ENCODE data around the gene RTBDN.
A peak's percentile ranks its signal among the peaks of the same experiment; 100 is the strongest.

The RTBDN gene

GRCh38 chr19:12843328-12843727 lies 8.9 kb upstream of the RTBDN start:
- POLR2A ChIA-PET = no interaction called here
- H3K4me3 ChIP-seq (ENCODE audit: low read depth, low read length) = no peak overlapping the region
- DNase-seq (ENCODE audit: low read depth, low spot score) = no peak
- TF ChIP-seq CTCF (IDR thresholded peaks at IDR 0.05; ENCODE audit: insufficient read depth, low read length, missing control alignments) = no peak
- CTCF ChIA-PET = interaction anchor here (1.5 to 10.5 kb wide), 2 partner anchors 15 to 81 kb away, joined by 3 to 425 read pairs; no protein-coding TSS in a partner anchor

- CTCF ChIA-PET = interaction anchor here (1.0 to 1.7 kb wide), 2 partner anchors 77 to 82 kb away, joined by 4 read pairs; no protein-coding TSS in a partner anchor
- no peak overlapping the region for H3K4me3 ChIP-seq (ENCODE audit: low read depth, low read length)
- no peak for TF ChIP-seq CTCF (IDR thresholded peaks at IDR 0.05; ENCODE audit: insufficient read depth, low read length, missing control alignments)
- no peak for DNase-seq (ENCODE audit: low read depth, low spot score)
- POLR2A ChIA-PET = no interaction called here
These were observed 8.1 kb upstream of the RTBDN start for GRCh38 chr19:12842511-12842910.

- ChIA-PET CTCF (interaction anchor here (1.0 to 1.7 kb wide), 2 partner anchors 75 to 81 kb away, joined by 3 to 4 read pairs; no protein-coding TSS in a partner anchor), POLR2A (no interaction called here)
- TF ChIP-seq CTCF (IDR thresholded peaks at IDR 0.05; ENCODE audit: insufficient read depth, low read length, missing control alignments) = no peak
- no peak for DNase-seq (ENCODE audit: low read depth, low spot score)
- H3K4me3 ChIP-seq (ENCODE audit: low read depth, low read length) = peak overlapping the region; percentile 42
These were observed 6.7 kb upstream of the RTBDN start for GRCh38 chr19:12841094-12841493.

- POLR2A ChIA-PET = no interaction called here
- CTCF ChIA-PET = interaction anchor here (1.7 kb wide), 1 partner anchor 80 kb away, joined by 4 read pairs; no protein-coding TSS in a partner anchor
- peak overlapping the region; percentile 42 for H3K4me3 ChIP-seq (ENCODE audit: low read depth, low read length)
- TF ChIP-seq CTCF (IDR thresholded peaks at IDR 0.05; ENCODE audit: insufficient read depth, low read length, missing control alignments) = no peak
- DNase-seq (ENCODE audit: low read depth, low spot score) = no peak
These were observed 6.0 kb upstream of the RTBDN start for GRCh38 chr19:12840091-12841079.

GRCh38 chr19:12838886-12839756 lies 4.7 kb upstream of the RTBDN start:
- TF ChIP-seq CTCF (IDR thresholded peaks at IDR 0.05; ENCODE audit: insufficient read depth, low read length, missing control alignments) = no peak
- DNase-seq (ENCODE audit: low read depth, low spot score) = no peak
- ChIA-PET CTCF (no interaction called here), POLR2A (no interaction called here)
- H3K4me3 ChIP-seq (ENCODE audit: low read depth, low read length) = no peak overlapping the region

Measured in AG04449 (cell line).